EH (cell line): ENCODE results near the gene PLCL2.
"Not testable (repeated sequence)": the region's sequence is repeated elsewhere in the genome, so short reads cannot be mapped to it uniquely, and the experiment has no call there.

ENCODE experiments used
- DNase-seq: peaks from one replicate; pipeline ENCODE4 v3.0.0-alpha.2; 2015; ENCODE audit warnings: low read depth

The PLCL2 gene

GRCh38 chr3:17075907-17076306, 191.2 kb downstream of the PLCL2 start:
- no peak for DNase-seq

GRCh38 chr3:17076940-17077605, 192.3 kb downstream of the PLCL2 start:
- no peak for DNase-seq

- no peak for DNase-seq
Observed at GRCh38 chr3:17077606-17078005, 192.9 kb downstream of the PLCL2 start.

- no peak for DNase-seq
Observed at GRCh38 chr3:17078926-17079465, 194.2 kb downstream of the PLCL2 start.

- no peak for DNase-seq
Observed at GRCh38 chr3:17079933-17080332, 195.2 kb downstream of the PLCL2 start.

- DNase-seq: no peak
Observed at GRCh38 chr3:17081520-17081919, 196.8 kb downstream of the PLCL2 start.

- DNase-seq: no peak
Observed at GRCh38 chr3:17087509-17087908, 202.8 kb downstream of the PLCL2 start.

- no peak for DNase-seq
Observed at GRCh38 chr3:17088017-17088416, 203.3 kb downstream of the PLCL2 start.

- DNase-seq: no peak
Observed at GRCh38 chr3:17088602-17089313, 204.0 kb downstream of the PLCL2 start.

GRCh38 chr3:17089314-17089700, 204.6 kb downstream of the PLCL2 start:
- peak; percentile 18 for DNase-seq

GRCh38 chr3:17090280-17090983, 205.7 kb downstream of the PLCL2 start:
- DNase-seq: no peak

- peak; percentile 51 for DNase-seq
Observed at GRCh38 chr3:17091910-17092582, 207.3 kb downstream of the PLCL2 start.

GRCh38 chr3:17092583-17092933, 207.8 kb downstream of the PLCL2 start:
- DNase-seq: no peak

- DNase-seq: peak; percentile 48
Observed at GRCh38 chr3:17094551-17094950, 209.8 kb downstream of the PLCL2 start.

GRCh38 chr3:17103579-17103978, 218.8 kb downstream of the PLCL2 start:
- no peak for DNase-seq

- DNase-seq: not testable (repeated sequence)
Observed at GRCh38 chr3:17106801-17107200, 222.0 kb downstream of the PLCL2 start.

- no peak for DNase-seq
Observed at GRCh38 chr3:17110660-17111396, 226.1 kb downstream of the PLCL2 start.

GRCh38 chr3:17111586-17111985, 226.8 kb downstream of the PLCL2 start:
- DNase-seq: peak; percentile 32

- DNase-seq: peak; percentile 6
Observed at GRCh38 chr3:17115186-17115585, 230.4 kb downstream of the PLCL2 start.

GRCh38 chr3:17116007-17116600, 231.3 kb downstream of the PLCL2 start:
- no peak for DNase-seq

GRCh38 chr3:17118771-17119170, 234.0 kb downstream of the PLCL2 start:
- no peak for DNase-seq
